Suppressor macrophage treated with lipopolysaccharide for 4 hours (primary cell): ENCODE results near the gene EPHA6.
"Not testable (repeated sequence)": the region's sequence is repeated elsewhere in the genome, so short reads cannot be mapped to it uniquely, and the experiment has no call there.

ENCODE experiments used
- DNase-seq: peaks from one replicate; pipeline ENCODE4 v3.0.0-alpha.2; 2020

Gene EPHA6

GRCh38 chr3:97197083-97197482 lies 382.7 kb downstream of the EPHA6 start:
- DNase-seq: no peak

GRCh38 chr3:97197830-97198229 lies 383.4 kb downstream of the EPHA6 start:
- DNase-seq: no peak

GRCh38 chr3:97200387-97200786 lies 386.0 kb downstream of the EPHA6 start:
- DNase-seq: no peak

GRCh38 chr3:97201814-97202213 lies 387.4 kb downstream of the EPHA6 start:
- DNase-seq: no peak

GRCh38 chr3:97228966-97229365 lies 414.6 kb downstream of the EPHA6 start:
- DNase-seq: no peak

- DNase-seq: no peak
Observed at GRCh38 chr3:97230486-97230885, 416.1 kb downstream of the EPHA6 start.

GRCh38 chr3:97232393-97233034 lies 418.1 kb downstream of the EPHA6 start:
- DNase-seq: no peak

GRCh38 chr3:97235179-97235578 lies 420.8 kb downstream of the EPHA6 start:
- DNase-seq: no peak

GRCh38 chr3:97235611-97236315 lies 421.4 kb downstream of the EPHA6 start:
- DNase-seq: no peak

- no peak for DNase-seq
Observed at GRCh38 chr3:97241417-97241816, 427.0 kb downstream of the EPHA6 start.

GRCh38 chr3:97245201-97245910 lies 431.0 kb downstream of the EPHA6 start:
- DNase-seq: no peak

GRCh38 chr3:97256060-97256459 lies 441.7 kb downstream of the EPHA6 start:
- no peak for DNase-seq

- no peak for DNase-seq
Observed at GRCh38 chr3:97257942-97258697, 443.7 kb downstream of the EPHA6 start.

GRCh38 chr3:97259263-97259662 lies 444.9 kb downstream of the EPHA6 start:
- no peak for DNase-seq

GRCh38 chr3:97264180-97264579 lies 449.8 kb downstream of the EPHA6 start:
- DNase-seq: no peak

GRCh38 chr3:97265237-97266005 lies 451.0 kb downstream of the EPHA6 start:
- DNase-seq: no peak

GRCh38 chr3:97269202-97269601 lies 454.8 kb downstream of the EPHA6 start:
- DNase-seq: no peak

GRCh38 chr3:97276879-97277550 lies 462.6 kb downstream of the EPHA6 start:
- not testable (repeated sequence) for DNase-seq

GRCh38 chr3:97277708-97278107 lies 463.3 kb downstream of the EPHA6 start:
- no peak for DNase-seq

GRCh38 chr3:97278506-97278905 lies 464.1 kb downstream of the EPHA6 start:
- DNase-seq: no peak

- DNase-seq: no peak
Observed at GRCh38 chr3:97291901-97292300, 477.5 kb downstream of the EPHA6 start.

GRCh38 chr3:97293596-97294131 lies 479.3 kb downstream of the EPHA6 start:
- DNase-seq: no peak
